Testis (tissue), 3 donors: ENCODE data around the gene SYTL1. TPM values are rescaled to one million over a fixed set of nuclear protein-coding genes. Genes with fewer than 3 reads are reported as not detected.
A peak's percentile ranks its signal among the peaks of the same experiment; 100 is the strongest.

Source experiments
- DNase-seq: peaks from one replicate; pipeline ENCODE4 v3.0.0-alpha.2; 2019
- H3K27ac ChIP-seq, 2 donors: fragments of 200-600 bp; sonication (generic); one replicate each; pipeline ENCODE4 v1.5.1; 2019
- H3K27me3 ChIP-seq: fragments of 200-600 bp; sonication (generic); one replicate; pipeline ENCODE4 v1.5.1; 2019
- H3K36me3 ChIP-seq: fragments of 200-600 bp; sonication (generic); one replicate; pipeline ENCODE4 v1.5.1; 2017; ENCODE audit warnings: low read depth; ENCODE audit errors: missing control alignments
- H3K4me1 ChIP-seq: fragments of 200-600 bp; sonication (generic); one replicate; pipeline ENCODE4 v1.5.1; 2019
- H3K4me3 ChIP-seq, 2 donors: fragments of 200-600 bp; sonication (generic); one replicate each; pipeline ENCODE4 v1.5.1; 2017 to 2019
- H3K9me3 ChIP-seq: fragments of 200-600 bp; sonication (generic); one replicate; pipeline ENCODE4 v1.5.1; 2017
- POLR2A ChIP-seq: fragments of 450-650 bp; IDR thresholded peaks from one replicate; pipeline ENCODE4 v1.6.1; 2017; ENCODE audit warnings: antibody characterized with exemption, mild to moderate bottlenecking, moderate library complexity
- WGBS, 2 donors: methylation state at CpG; one replicate each; pipeline ENCODE4 v1.1.5; 2018; 5-methylcytosine and 5-hydroxymethylcytosine counted together
- intact Hi-C: fragments of 100-400 bp; cut with DNase I; formaldehyde crosslinking; loops from one replicate; pipeline ENCODE4 v1.15.1; 2023; ENCODE audit warnings: low total_unique reads
- polyA plus RNA-seq: library from polyadenylated mRNA; stranded (reverse); fragments of 350-450 nt; fragmentation: Illumina TruSeq; extraction: RNeasy Lipid Tissue Mini Kit (QIAGEN cat#74804); gene quantifications from one replicate; pipeline ENCODE4 v1.2.3, GENCODE V29; 2014; ENCODE audit warnings: low read depth, low replicate concordance; ENCODE audit not compliant: insufficient read depth
- total RNA-seq, 2 donors: library from RNA; depleted of rRNA; stranded (reverse); fragments of >200 nt; gene quantifications; one replicate each; pipeline ENCODE4 v1.2.3, GENCODE V29; 2016
- TF ChIP-seq, protein P1 (sequence below), 3 experiments: fragments of 450-650 bp in 2 of 3; fragments of 200-600 bp in 1 of 3; sonication (generic) in 1 of 3; IDR thresholded peaks; one replicate each; pipeline ENCODE4 v1.5.1; 2016 to 2019; ENCODE audit warnings: antibody characterized with exemption in 3 of 3, mild to moderate bottlenecking in 2 of 3, moderate library complexity in 1 of 3

The SYTL1 gene
- total and polyA plus RNA-seq, 3 donors from 2014 or later: 2.3 to 6.0 (median 5.4) TPM

DNA sequence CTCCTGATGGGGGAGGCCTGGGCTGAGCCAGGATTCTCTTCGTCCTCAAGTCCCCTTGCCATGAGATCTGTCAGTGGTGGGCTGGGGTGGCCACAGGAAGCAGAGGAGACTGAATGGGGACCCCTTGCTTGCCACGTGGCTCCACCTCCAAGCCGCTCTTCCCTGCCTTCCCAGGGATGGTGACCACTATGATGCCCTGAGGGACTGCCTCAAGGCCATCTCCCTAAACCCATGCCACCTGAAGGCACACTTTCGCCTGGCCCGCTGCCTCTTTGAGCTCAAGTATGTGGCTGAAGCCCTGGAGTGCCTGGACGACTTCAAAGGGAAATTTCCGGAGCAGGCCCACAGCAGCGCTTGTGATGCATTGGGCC lies 40.8 kb upstream of the SYTL1 start:
- no peak overlapping the region for H3K4me3 ChIP-seq
- TF ChIP-seq, protein P1, sequence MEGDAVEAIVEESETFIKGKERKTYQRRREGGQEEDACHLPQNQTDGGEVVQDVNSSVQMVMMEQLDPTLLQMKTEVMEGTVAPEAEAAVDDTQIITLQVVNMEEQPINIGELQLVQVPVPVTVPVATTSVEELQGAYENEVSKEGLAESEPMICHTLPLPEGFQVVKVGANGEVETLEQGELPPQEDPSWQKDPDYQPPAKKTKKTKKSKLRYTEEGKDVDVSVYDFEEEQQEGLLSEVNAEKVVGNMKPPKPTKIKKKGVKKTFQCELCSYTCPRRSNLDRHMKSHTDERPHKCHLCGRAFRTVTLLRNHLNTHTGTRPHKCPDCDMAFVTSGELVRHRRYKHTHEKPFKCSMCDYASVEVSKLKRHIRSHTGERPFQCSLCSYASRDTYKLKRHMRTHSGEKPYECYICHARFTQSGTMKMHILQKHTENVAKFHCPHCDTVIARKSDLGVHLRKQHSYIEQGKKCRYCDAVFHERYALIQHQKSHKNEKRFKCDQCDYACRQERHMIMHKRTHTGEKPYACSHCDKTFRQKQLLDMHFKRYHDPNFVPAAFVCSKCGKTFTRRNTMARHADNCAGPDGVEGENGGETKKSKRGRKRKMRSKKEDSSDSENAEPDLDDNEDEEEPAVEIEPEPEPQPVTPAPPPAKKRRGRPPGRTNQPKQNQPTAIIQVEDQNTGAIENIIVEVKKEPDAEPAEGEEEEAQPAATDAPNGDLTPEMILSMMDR (IDR thresholded peaks at IDR 0.05): peak in 1 of 3 experiments; percentile 27
- TF ChIP-seq POLR2A: no peak
- 51 to 60% methylated on average over 4 to 8 of the region's 8 CpGs for whole genome bisulfite sequencing, 2 donors
- DNase-seq: no peak
- H3K4me1 ChIP-seq: peaks cover 19% of the 10 kb centered on the region
- no peaks in the 10 kb centered on the region for H3K36me3 ChIP-seq
- intact Hi-C loops: loop anchor here (5.0 kb wide), 1 partner anchor 91 kb away; the partner anchor contains the start of gene GPR3
- no peak overlapping the region for H3K27ac ChIP-seq
- no peaks in the 10 kb centered on the region for H3K9me3 ChIP-seq
- no peaks in the 10 kb centered on the region for H3K27me3 ChIP-seq

DNA sequence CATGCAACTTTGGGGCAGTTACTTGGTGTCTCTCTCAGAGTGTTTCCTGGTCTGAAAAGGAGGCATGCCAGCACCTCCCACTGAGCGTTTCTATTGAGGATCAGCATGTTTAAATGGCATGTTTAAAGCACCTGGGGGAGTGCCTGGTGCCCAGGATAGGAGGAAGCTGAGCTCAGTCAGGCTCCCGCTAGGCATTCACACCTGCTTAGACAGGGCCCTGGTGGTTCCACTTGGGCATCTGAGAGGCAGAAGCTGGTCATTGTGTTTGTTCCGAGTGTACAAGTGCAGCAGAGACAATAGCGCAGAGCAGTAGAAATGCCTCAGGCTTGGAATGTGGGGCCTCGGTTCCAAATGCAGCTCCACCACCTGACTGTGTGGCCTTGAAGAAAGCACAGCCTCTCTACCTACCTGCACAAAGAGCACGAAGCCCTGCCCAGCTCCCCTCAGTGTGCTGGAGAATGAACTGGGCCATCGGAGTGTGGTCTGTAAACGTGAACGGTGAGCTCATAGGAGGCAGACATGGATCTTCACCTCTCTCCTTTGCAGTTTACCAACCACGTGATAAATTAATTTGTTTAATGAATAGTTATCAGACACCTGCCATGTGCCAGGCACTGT lies 40.1 kb upstream of the SYTL1 start:
- WGBS, 2 donors: 69 to 77% methylated on average over 8 to 10 of the region's 10 CpGs
- no peaks in the 10 kb centered on the region for H3K9me3 ChIP-seq
- no peak for DNase-seq
- TF ChIP-seq POLR2A: no peak
- TF ChIP-seq, protein P1 (IDR thresholded peaks at IDR 0.05): no peak
- H3K27ac ChIP-seq: no peak overlapping the region
- H3K36me3 ChIP-seq: no peaks in the 10 kb centered on the region
- H3K4me1 ChIP-seq: peaks cover 19% of the 10 kb centered on the region
- no peaks in the 10 kb centered on the region for H3K27me3 ChIP-seq
- intact Hi-C loops: loop anchor here (5.0 kb wide), 1 partner anchor 91 kb away; the partner anchor contains the start of gene GPR3
- H3K4me3 ChIP-seq: no peak overlapping the region

DNA sequence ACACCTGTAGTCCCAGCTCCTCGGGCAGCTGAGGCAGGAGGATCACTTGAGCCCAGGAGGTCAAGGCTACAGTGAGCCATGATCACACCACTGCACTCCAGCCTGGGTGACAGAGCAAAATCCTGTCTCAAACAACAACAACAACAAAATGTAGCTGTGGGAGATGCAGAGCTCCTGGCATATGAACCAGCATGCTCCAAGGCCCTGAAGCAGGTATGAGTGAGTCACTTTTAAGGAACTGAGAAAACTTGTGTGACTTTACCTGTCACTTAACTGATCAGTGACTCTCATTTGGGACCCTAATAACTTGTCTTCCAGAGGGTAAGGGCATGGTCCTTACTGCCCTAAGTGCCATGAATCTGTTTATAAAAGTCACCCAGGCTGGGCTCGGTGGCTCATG lies 39.2 kb upstream of the SYTL1 start:
- intact Hi-C loops: loop anchor here (5.0 kb wide), 1 partner anchor 90 kb away; the partner anchor contains the start of gene GPR3
- 86 to 93% methylated on average over 2 of the region's 2 CpGs for WGBS, 2 donors

DNA sequence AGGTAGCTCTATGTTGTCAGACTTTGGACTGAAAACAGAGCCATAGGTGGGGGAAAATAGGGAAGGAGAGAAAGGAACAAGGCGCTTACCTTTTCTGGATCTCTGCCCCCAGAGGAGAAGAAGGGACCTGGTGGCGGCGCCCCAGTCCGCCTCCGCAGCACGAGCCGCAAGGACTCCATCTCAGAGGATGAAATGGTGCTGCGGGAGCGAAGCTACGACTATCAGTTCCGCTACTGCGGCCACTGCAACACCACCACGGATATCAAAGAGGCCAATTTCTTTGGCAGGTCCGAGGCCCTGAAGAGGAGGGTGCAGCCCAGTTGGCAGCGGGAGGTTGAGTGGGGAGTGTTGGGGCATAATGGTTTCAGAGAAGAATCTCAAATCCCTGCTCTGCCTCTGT lies 38.3 kb upstream of the SYTL1 start:
- Histone ChIP-seq H3K9me3 (no peaks in the 10 kb centered on the region), H3K4me1 (peaks cover 19% of the 10 kb centered on the region), H3K27ac (no peak overlapping the region), H3K27me3 (no peaks in the 10 kb centered on the region), H3K36me3 (no peaks in the 10 kb centered on the region), H3K4me3 (no peak overlapping the region)
- DNase-seq: no peak
- intact Hi-C loops: loop anchor here (5.0 kb wide), 1 partner anchor 89 kb away; the partner anchor contains the start of gene GPR3
- TF ChIP-seq, protein P1 (IDR thresholded peaks at IDR 0.05): no peak
- no peak for TF ChIP-seq POLR2A
- 78 to 89% methylated on average over 15 of the region's 15 CpGs for WGBS, 2 donors

More for the DNA sequence above, 39.2 kb upstream of the SYTL1 start:
- TF ChIP-seq, protein P1 (IDR thresholded peaks at IDR 0.05): no peak
- no peak for TF ChIP-seq POLR2A
- no peaks in the 10 kb centered on the region for H3K27me3 ChIP-seq
- H3K4me3 ChIP-seq: no peak overlapping the region
- no peaks in the 10 kb centered on the region for H3K36me3 ChIP-seq
- peaks cover 19% of the 10 kb centered on the region for H3K4me1 ChIP-seq
- DNase-seq: no peak
- no peak overlapping the region for H3K27ac ChIP-seq
- no peaks in the 10 kb centered on the region for H3K9me3 ChIP-seq

DNA sequence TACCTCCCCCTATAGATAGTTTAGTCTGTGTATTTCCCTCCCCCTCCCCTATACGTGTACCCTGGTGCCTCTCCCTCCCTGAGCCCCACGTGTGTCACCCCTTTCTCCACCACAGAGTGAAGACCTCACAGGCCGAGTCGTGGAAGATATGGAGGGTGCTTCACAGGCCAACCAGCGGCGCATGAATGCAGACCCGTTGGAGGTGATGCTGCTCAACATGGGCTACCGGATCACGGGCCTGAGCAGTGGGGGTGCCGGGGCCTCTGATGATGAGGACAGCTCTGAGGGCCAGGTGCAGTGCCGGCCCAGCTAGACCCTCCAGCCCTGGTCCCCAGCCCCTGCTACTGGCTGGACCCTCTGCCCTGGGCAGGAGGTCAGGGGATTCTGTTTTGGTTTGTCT lies 35.8 kb upstream of the SYTL1 start:
- Histone ChIP-seq H3K27me3 (no peaks in the 10 kb centered on the region), H3K36me3 (no peaks in the 10 kb centered on the region), H3K27ac (no peak overlapping the region), H3K9me3 (no peaks in the 10 kb centered on the region), H3K4me3 (no peak overlapping the region), H3K4me1 (no peaks in the 10 kb centered on the region)
- TF ChIP-seq, protein P1 (IDR thresholded peaks at IDR 0.05): no peak
- no peak for TF ChIP-seq POLR2A
- intact Hi-C loops: no loop called here
- 91 to 92% methylated on average over 11 of the region's 11 CpGs for WGBS, 2 donors
- no peak for DNase-seq
